ENCODE measurements around the gene DYNC2LI1.

Gene DYNC2LI1

DNA sequence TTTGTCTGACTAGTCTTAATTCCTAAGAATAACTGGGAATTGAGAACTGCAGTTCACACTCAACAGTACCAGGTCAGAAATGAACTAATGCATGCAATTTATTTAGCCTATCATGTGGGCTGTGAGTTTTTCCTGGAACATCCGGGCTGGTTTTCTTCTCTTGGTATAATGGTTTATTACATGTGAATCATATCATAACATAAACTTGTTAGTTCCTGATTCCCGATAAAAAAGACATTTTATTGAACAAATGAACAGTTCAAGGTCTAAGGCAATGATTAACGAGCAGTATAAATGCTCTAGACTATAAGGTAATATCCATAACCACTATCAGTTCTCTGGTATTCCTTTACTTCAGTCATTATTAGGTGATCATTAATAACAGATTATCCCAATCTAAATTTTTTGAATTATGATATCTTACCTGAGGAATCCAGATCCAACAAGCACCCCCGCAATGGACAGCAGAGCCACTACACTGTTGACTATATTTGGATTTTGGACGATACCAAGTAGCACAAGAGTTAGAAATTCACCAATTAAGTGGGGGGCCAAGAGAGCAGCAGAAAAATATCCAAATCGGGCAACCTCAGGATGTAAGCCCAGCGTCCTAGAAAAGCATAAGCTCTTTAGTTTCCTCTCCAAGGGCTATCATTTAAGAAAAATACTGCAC lies 45.8 kb downstream of the DYNC2LI1 start:
- Histone ChIP-seq H3K27ac (no peak overlapping the region), H3K36me3 (no peaks in the 10 kb centered on the region), H3K27me3 (ENCODE audit: insufficient read depth, low read depth, severe bottlenecking) (no peaks in the 10 kb centered on the region), H3K4me3 (ENCODE audit: low read depth, low read length) (no peak overlapping the region), H3K9me3 (ENCODE audit: severe bottlenecking) (peaks cover 4% of the 10 kb centered on the region)
- TF ChIP-seq, protein P1, sequence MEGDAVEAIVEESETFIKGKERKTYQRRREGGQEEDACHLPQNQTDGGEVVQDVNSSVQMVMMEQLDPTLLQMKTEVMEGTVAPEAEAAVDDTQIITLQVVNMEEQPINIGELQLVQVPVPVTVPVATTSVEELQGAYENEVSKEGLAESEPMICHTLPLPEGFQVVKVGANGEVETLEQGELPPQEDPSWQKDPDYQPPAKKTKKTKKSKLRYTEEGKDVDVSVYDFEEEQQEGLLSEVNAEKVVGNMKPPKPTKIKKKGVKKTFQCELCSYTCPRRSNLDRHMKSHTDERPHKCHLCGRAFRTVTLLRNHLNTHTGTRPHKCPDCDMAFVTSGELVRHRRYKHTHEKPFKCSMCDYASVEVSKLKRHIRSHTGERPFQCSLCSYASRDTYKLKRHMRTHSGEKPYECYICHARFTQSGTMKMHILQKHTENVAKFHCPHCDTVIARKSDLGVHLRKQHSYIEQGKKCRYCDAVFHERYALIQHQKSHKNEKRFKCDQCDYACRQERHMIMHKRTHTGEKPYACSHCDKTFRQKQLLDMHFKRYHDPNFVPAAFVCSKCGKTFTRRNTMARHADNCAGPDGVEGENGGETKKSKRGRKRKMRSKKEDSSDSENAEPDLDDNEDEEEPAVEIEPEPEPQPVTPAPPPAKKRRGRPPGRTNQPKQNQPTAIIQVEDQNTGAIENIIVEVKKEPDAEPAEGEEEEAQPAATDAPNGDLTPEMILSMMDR (IDR thresholded peaks at IDR 0.05; ENCODE audit: low read depth, low read length), result no peak
- DNase-seq, result no peak

DNA sequence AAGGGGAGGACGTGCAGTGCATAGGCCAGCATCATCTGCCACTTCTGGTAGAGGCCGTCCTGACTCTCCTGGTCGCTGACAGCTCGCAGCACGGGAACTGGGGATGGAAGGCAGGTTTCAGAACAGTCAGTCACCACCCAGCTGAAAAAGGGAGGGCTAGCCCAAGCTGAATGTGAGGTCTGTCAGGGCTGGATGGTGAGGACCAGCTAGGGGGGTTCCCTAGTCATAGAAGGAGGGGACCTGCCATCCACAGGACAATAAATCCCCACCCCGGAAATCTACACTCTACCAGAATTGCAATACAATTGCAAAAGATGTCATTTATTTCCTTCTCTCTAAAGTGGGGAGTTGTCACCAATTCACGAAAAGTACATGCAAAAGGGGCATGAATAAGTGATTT lies 49.0 kb downstream of the DYNC2LI1 start:
- Histone ChIP-seq H3K9me3 (ENCODE audit: severe bottlenecking) (peaks cover 4% of the 10 kb centered on the region), H3K36me3 (no peaks in the 10 kb centered on the region), H3K4me3 (ENCODE audit: low read depth, low read length) (no peak overlapping the region), H3K27me3 (ENCODE audit: insufficient read depth, low read depth, severe bottlenecking) (no peaks in the 10 kb centered on the region), H3K27ac (no peak overlapping the region)
- TF ChIP-seq, protein P1 (IDR thresholded peaks at IDR 0.05; ENCODE audit: low read depth, low read length), result no peak
- no peak for DNase-seq

DNA sequence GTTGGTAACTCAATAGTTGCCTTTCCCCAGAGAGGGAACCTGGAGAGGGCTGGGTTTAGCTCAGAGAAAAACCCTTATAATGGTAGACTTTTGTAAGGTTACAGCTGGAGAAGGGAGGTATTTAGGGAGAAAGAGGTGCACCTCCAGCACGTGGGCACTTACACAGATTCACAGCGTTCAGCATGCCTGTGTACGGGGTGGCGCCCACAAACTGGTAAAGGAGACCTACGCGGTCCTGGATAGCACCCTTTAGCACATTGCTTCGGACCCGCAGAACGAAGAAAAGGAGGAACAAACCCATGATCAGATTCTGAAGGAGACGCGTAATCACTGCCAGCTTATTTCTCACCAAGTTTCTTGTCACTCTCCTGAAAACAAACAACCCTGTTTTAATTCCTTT lies 49.9 kb downstream of the DYNC2LI1 start:
- peaks cover 4% of the 10 kb centered on the region for H3K9me3 ChIP-seq (ENCODE audit: severe bottlenecking)
- no peak overlapping the region for H3K4me3 ChIP-seq (ENCODE audit: low read depth, low read length)
- no peak overlapping the region for H3K27ac ChIP-seq
- TF ChIP-seq, protein P1 (IDR thresholded peaks at IDR 0.05; ENCODE audit: low read depth, low read length), result no peak
- DNase-seq, result no peak
- H3K36me3 ChIP-seq, result no peaks in the 10 kb centered on the region
- no peaks in the 10 kb centered on the region for H3K27me3 ChIP-seq (ENCODE audit: insufficient read depth, low read depth, severe bottlenecking)

DNA sequence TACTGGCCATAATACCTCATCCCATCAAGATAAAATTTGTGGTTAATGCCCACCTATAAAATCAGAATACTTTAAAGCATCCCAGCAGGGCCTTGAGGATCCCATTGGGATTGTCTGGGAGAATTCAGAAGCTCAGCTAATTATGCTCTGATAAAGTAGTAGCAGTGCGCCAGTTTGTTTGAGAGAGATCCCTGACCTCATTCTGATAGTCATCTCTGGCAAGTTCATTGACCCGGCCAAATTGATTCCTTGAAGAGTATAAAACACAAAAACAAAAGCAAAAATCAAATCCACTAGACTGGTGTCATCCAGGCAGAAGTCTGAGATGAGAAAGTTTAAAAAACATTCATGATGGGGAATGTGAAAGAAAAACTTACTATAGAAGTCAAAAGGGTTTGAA lies 50.7 kb downstream of the DYNC2LI1 start:
- Histone ChIP-seq H3K4me3 (ENCODE audit: low read depth, low read length) (no peak overlapping the region), H3K27me3 (ENCODE audit: insufficient read depth, low read depth, severe bottlenecking) (no peaks in the 10 kb centered on the region), H3K27ac (no peak overlapping the region), H3K9me3 (ENCODE audit: severe bottlenecking) (peaks cover 4% of the 10 kb centered on the region), H3K36me3 (no peaks in the 10 kb centered on the region)
- no peak for DNase-seq
- TF ChIP-seq, protein P1 (IDR thresholded peaks at IDR 0.05; ENCODE audit: low read depth, low read length), result no peak

DNA sequence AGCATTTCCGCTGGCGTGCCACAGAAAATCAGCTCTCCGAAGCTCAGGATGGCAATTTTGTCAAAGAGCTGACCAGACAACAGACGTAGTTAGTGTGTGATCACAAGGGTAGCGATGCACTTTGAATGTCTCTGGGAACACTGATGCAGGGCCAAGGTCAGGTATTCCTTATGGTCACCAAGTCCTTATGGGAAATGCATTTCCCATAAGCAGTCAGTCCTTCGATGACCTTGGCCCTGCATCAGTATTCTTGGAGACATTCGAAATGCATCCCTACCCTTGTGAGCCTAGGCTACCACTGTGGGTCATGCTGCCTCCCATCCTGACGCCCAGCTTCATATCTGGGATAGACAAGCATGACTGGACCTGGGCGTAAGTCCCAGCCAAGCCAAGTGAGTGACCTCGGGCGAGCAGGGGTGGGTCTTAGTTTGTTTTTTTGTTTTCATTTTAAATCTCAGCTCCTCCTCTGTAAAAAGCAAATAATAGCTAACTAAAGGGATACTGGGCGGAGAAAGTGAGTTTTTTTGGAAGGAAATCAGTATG lies 51.2 kb downstream of the DYNC2LI1 start:
- TF ChIP-seq, protein P1 (IDR thresholded peaks at IDR 0.05; ENCODE audit: low read depth, low read length), result no peak
- no peaks in the 10 kb centered on the region for H3K27me3 ChIP-seq (ENCODE audit: insufficient read depth, low read depth, severe bottlenecking)

DNA sequence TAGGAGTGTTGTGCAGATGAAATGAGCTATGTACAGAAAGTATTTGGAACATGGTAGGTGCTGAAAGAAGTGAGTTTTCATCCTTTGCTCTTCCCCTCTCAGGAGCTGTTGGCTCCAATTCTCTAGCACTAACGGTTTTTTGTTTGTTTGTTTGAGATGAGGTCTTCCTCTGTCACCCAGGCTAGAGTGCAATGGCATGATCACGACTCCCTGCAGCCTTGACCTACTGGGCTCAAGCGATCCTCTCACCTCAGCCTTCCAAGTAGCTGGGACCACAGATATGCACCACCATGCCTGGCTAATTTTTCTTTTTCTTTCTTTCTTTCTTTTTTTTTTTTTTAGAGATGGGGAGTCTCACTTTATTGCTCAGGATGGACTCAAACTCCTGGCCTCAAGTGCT lies 52.0 kb downstream of the DYNC2LI1 start:
- Histone ChIP-seq H3K27ac (no peak overlapping the region), H3K27me3 (ENCODE audit: insufficient read depth, low read depth, severe bottlenecking) (no peaks in the 10 kb centered on the region), H3K36me3 (no peaks in the 10 kb centered on the region), H3K9me3 (ENCODE audit: severe bottlenecking) (peaks cover under 1% of the 10 kb centered on the region), H3K4me3 (ENCODE audit: low read depth, low read length) (no peak overlapping the region)
- TF ChIP-seq, protein P1 (IDR thresholded peaks at IDR 0.05; ENCODE audit: low read depth, low read length), result no peak
- no peak for DNase-seq

More for the DNA sequence above, 51.2 kb downstream of the DYNC2LI1 start:
- no peak overlapping the region for H3K4me3 ChIP-seq (ENCODE audit: low read depth, low read length)
- no peaks in the 10 kb centered on the region for H3K36me3 ChIP-seq
- no peak overlapping the region for H3K27ac ChIP-seq
- DNase-seq, result no peak
- H3K9me3 ChIP-seq (ENCODE audit: severe bottlenecking), result peaks cover 4% of the 10 kb centered on the region
